Ovary (tissue), 3 donors: ENCODE measurements around the gene NBPF11.
"Not testable (repeated sequence)": the region's sequence is repeated elsewhere in the genome, so short reads cannot be mapped to it uniquely, and the experiment has no call there.

ENCODE experiments used
- EP300 ChIP-seq: sonication (generic); formaldehyde crosslinking; IDR thresholded peaks from one replicate; pipeline ENCODE4 v1.6.1; 2017; ENCODE audit warnings: antibody characterized with exemption
- POLR2A ChIP-seq: fragments of 450-650 bp; IDR thresholded peaks from one replicate; pipeline ENCODE4 v1.6.1; 2017; ENCODE audit warnings: antibody characterized with exemption, mild to moderate bottlenecking, moderate library complexity
- TF ChIP-seq, protein P1 (sequence below), 3 donors: fragments of 450-650 bp in 2 of 3; fragments of 200-600 bp in 1 of 3; IDR thresholded peaks; one replicate each; pipeline versions ENCODE4 v1.5.1 to v1.8.0; 2016 to 2022; ENCODE audit warnings: antibody characterized with exemption in 3 of 3, mild to moderate bottlenecking in 1 of 3
- donor health status: DM: no; HTN: no; CAD: no.

DNA sequence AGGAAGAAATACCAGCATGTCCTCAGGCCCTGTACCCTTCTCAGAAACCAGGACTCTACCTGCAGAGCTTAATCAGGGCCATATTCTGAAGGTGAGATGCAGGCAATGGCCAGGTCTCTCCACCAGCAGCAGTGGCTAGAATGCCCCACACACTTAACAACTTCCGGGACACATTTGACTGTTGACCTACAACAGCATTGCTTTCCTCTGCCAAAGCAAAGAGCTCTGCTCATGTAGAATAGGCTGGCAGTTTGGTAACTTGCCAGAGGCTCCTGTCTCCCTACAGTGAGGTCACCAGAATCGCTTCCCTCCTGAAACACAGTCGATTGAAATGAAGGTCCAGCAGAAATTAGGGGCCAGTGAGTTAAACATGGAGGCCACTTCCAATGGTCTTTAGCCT, 45.3 kb upstream of the NBPF11 start:
- TF ChIP-seq POLR2A, EP300: not testable (repeated sequence)
- TF ChIP-seq, protein P1, sequence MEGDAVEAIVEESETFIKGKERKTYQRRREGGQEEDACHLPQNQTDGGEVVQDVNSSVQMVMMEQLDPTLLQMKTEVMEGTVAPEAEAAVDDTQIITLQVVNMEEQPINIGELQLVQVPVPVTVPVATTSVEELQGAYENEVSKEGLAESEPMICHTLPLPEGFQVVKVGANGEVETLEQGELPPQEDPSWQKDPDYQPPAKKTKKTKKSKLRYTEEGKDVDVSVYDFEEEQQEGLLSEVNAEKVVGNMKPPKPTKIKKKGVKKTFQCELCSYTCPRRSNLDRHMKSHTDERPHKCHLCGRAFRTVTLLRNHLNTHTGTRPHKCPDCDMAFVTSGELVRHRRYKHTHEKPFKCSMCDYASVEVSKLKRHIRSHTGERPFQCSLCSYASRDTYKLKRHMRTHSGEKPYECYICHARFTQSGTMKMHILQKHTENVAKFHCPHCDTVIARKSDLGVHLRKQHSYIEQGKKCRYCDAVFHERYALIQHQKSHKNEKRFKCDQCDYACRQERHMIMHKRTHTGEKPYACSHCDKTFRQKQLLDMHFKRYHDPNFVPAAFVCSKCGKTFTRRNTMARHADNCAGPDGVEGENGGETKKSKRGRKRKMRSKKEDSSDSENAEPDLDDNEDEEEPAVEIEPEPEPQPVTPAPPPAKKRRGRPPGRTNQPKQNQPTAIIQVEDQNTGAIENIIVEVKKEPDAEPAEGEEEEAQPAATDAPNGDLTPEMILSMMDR (IDR thresholded peaks at IDR 0.05) = not testable (repeated sequence)
